CD4-positive, alpha-beta T cell treated with Interferon gamma for 1 hour (primary cell): ENCODE data around the gene TMC6.
"Not testable (repeated sequence)": the region's sequence is repeated elsewhere in the genome, so short reads cannot be mapped to it uniquely, and the experiment has no call there.

Experiments used
- DNase-seq: peaks from one replicate; pipeline ENCODE4 v3.0.0-alpha.2; 2020

TMC6 gene

DNA sequence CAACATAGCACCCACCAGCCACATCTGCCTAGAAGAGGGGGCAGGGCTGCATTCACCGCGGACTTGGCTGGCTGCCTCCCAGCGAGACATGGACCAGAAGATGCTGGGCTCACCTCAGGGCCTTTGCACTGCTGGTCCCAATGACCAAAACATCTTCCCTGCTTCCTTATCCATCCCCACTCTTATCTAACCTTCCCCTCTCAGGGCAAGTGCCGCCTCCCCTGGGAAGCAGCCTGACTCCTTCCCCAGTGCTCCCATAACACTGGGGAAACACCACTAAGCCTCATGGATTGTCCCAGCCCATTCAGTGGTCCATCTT lies 5.7 kb downstream of the TMC6 start:
- DNase-seq: no peak

- DNase-seq: no peak
Observed at GRCh38 chr17:78122216-78122930, 6.2 kb downstream of the TMC6 start.

DNA sequence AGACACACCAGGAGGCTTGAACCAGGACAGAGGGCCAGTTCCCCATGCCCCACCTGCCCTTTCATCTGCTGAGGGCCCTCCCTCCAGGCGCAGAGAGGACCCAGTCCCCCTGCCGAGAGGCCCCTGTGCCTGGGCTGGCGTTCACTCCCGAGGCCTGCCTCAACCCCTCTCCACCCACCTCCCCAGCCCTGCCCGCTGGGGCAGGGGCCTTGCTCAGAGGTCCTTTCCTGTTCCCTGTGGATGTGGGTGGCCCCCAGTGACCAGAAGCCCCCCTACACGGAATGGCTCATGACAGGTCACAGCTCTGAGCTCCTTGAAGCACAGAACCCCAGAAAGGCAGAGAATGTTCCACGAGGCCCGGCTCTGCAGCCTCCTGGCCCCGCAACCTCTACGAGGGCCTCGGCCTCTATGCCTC lies 6.7 kb downstream of the TMC6 start:
- no peak for DNase-seq

DNA sequence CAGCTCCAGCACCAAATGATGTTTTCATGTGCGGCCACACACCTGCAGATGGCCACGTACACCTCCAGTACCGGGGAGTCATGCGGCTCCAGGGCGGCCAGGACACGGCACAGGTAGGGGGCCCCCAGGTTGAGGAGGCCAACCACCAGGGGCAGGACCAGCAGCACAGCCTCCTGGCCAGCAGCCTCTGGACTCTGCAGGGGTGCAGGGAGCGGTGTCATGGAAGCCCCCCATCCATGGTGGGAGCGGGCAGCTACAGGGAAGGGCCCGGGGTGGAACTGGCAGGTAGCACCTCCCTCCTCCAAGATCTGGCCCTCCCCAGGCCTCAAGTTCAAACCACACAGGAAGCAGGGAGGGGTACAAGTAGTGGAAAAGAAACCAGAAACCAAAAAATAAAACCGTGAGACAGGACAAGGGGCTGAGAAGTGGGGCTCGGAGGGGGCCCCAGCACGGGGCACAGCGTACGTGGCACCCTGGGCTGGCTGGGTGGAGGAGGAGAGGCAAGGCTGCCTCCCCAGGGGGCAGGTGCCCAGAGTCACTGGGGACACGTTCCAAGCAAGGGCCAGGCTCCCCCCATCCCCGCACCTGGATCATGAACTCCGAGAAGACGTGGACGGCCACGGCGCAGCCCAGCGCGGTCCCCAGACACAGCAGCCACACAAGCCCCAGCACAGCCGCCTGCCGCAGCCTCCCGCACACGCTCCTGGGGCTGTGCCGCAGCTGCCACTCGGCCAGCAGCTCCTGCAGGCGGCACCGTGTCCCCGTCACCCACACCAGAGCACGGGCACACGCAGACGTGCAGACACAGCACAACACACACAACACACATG lies 7.4 kb downstream of the TMC6 start:
- peak; percentile 40 for DNase-seq

GRCh38 chr17:78120537-78120936 lies 8.0 kb downstream of the TMC6 start:
- no peak for DNase-seq

- DNase-seq: no peak
Observed at GRCh38 chr17:78118801-78119241, 9.7 kb downstream of the TMC6 start.

- no peak for DNase-seq
Observed at GRCh38 chr17:78117027-78117981, 11.3 kb downstream of the TMC6 start.

GRCh38 chr17:78116411-78116810 lies 12.1 kb downstream of the TMC6 start:
- DNase-seq: no peak

- DNase-seq: not testable (repeated sequence)
Observed at GRCh38 chr17:78115803-78116202, 12.8 kb downstream of the TMC6 start.

- no peak for DNase-seq
Observed at GRCh38 chr17:78114831-78115723, 13.5 kb downstream of the TMC6 start.

- DNase-seq: no peak
Observed at GRCh38 chr17:78113804-78114785, 14.5 kb downstream of the TMC6 start.

DNA sequence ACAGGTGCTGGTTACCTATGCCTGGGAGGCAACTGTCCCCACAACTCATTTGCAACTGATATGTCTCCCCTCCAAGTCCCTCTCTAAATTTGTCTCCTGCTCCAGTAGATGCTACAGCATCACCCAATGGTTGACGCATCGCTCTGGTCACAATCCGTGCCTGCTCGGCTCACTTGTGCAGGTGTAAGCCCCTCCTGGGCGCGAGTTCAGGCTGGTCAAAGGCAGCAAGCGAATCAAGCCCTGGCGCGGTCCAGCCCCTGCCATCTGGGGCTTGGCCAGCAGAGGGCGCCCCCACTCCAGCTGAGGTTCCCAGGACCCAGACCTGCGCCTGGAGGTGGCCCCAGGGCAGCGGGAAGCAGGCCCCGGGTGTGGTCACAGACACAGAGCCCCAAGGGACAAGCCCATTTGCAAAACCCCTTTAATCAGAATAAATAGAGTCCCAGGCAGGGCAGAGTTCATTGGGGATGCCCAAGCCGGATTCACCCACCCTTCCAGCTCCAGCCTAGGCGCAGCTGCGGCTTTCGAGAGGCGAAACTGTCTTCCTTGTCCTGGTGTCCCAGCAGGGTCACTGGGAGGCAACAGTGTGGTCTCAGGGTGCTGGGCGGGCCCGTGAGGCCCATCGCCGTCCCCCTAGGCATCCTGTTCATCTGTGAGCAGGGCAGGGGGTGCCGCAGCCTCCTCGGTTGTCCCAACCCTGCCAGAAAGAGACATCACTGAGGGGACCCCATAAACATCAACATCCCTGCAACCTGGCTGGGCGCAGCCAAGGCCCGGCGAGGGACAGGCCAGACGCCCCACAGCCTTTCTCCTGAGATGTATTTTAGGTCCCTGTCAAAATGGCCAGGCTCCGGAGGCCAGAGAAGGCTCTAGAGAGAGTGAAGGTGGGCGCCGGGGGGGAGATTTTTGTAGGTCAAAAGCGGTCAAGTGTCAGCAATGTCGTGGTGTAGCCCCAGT lies 15.8 kb downstream of the TMC6 start:
- peak; percentile 73 for DNase-seq

- DNase-seq: no peak
Observed at GRCh38 chr17:78111727-78112517, 16.6 kb downstream of the TMC6 start.

DNA sequence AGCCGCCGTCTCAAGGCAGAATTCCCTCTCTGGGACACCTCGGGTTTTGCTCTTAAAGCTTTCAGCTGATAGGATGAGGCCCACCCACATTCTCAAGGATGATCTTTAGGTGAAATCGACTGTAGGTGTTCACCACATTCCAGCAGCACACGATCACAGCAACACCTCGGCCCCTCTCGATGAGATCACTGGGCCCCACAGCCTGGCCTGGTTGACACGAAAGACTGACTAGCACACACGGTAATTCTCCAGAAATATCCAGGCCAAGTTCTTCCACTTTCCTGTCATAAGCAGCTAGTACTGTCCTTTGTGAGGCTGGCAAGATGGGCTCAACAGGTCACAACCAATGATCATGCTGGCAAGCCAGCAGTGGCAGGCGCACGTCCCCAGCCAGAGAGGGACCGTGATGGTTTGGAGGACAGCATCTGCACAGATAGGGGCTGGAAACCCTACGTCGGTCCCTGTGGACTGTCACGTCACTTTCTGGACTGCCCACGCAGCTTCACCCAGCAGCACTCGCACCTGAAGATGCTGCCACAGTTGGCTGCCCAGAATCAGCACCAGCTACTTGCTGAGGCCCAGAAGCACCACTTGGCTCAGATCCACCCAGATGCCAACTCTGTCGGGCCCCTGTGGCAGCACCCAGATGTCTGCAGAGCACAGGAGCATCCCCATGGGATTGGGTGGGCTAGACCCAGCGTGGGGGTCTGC lies 17.4 kb downstream of the TMC6 start:
- no peak for DNase-seq

DNA sequence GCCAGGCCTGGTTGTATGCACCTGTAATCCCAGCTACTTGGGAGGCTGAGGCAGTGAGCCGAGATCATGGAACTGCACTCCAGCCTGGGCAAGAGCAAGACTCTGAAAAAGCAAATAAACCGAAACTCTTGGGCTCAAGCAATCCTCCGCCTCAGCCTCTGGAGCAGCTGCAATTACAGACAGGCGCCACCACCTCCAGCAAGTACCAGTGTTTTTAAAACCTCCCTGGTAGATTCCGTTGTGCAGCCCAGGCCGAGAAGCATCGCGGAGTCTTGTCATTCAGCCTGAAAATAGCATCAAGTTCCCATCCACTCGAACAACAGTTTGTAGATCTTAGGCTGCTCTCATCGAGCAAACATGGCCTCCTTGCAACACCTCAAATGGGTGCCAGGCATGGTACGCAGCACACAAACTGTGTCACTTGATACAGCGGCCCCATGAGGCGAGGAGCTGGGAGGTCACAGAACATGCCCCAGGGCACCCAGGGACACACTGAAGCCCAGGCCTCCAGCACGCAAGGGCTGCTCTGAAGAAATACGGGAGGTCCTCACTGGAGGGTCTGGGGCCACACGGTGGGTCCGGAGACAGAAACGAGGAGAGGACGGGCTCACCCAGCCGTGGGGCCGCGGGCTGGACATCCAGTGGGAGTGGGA lies 18.1 kb downstream of the TMC6 start:
- DNase-seq: no peak

GRCh38 chr17:78109489-78109761 lies 19.1 kb downstream of the TMC6 start:
- no peak for DNase-seq

GRCh38 chr17:78108726-78109488 lies 19.6 kb downstream of the TMC6 start:
- no peak for DNase-seq
